Adipose tissue (tissue), 3 donors: ENCODE results near the gene SHISA7. TPM values are rescaled to one million over a fixed set of nuclear protein-coding genes. Genes with fewer than 3 reads are reported as not detected.
"Not testable (repeated sequence)": the region's sequence is repeated elsewhere in the genome, so short reads cannot be mapped to it uniquely, and the experiment has no call there.

ENCODE experiments used
- H3K27ac ChIP-seq: one replicate; pipeline ENCODE4 v1.5.1; 2013; ENCODE audit warnings: low read depth, low read length
- WGBS, 3 donors: extraction: QIAGEN DNeasy Blood & Tissue Kit; methylation state at CpG; one replicate each; pipeline ENCODE4 v1.1.7; 2013; 5-methylcytosine and 5-hydroxymethylcytosine counted together
- polyA plus RNA-seq, 3 donors: library from polyadenylated mRNA; stranded (reverse); fragments of 200-250 nt; gene quantifications; one replicate each; pipeline ENCODE4 v1.2.3, GENCODE V29; 2013
- donor health status: healthy with polysubstance abuse.
- donor health status: Bipolar disorder and iron deficiency.
- donor health status: healthy.

The SHISA7 gene
- polyA plus RNA-seq, 3 donors = 0.07 to 0.11 TPM; not detected in 1

DNA sequence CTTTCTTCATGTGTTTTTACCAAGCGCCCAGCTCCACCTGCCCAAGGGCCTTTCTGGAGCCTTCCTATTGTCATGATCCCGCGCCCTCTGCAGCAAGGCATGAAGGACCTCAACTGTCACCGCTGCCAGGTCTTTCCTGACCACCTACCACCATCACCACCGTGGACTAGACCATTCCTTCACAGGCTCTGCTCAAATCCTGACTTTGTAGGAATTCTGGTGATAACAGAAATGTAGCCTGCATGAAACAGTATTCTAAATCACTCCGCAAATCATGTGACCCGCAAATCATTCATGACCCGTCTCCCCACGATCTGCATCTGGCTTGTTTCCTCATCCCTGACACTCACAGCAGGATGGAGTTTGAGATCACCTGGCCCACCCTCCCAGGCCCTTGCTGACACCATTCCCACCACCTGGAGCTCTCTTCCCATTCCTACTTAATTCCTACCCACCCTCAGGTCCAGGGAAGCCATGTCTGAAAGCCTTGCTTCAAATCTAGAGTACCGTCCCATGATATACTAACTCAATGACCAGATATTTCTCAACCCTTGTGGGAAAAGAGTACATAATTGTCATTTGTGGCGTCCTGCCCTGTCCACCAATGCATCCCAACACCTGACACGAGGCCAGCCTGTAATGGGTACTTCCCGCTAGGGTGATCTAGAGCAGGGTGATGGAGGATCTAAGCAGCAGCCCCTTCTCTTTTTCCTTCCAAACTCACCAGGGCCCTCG, 36.8 kb downstream of the SHISA7 start:
- 77 to 87% (median 78%) methylated on average over 14 of the region's 14 CpGs for WGBS, 3 donors

DNA sequence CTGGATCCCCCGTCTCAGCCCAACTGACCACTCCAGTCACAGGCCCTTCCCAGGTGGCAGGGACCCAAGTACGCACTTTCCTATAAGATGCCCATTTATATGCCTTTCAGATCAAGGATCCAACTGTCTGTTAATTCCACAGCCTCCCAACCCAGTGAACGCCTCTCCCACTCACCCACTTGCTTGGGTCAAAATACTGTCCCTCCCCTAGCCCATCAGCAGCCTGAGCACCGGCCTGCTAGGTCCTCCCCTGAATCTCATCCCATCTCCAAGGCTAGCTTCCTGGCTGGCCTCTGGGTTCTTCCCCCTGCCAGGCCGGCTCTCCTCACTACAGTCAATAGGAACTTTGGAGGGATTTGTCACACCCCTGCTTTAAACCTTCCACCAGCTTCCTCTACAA, 37.5 kb downstream of the SHISA7 start:
- H3K27ac ChIP-seq = no peak overlapping the region
- 86 to 93% (median 86%) methylated on average over 5 of the region's 5 CpGs for WGBS, 3 donors

More for the DNA sequence above, 36.8 kb downstream of the SHISA7 start:
- H3K27ac ChIP-seq = no peak overlapping the region

DNA sequence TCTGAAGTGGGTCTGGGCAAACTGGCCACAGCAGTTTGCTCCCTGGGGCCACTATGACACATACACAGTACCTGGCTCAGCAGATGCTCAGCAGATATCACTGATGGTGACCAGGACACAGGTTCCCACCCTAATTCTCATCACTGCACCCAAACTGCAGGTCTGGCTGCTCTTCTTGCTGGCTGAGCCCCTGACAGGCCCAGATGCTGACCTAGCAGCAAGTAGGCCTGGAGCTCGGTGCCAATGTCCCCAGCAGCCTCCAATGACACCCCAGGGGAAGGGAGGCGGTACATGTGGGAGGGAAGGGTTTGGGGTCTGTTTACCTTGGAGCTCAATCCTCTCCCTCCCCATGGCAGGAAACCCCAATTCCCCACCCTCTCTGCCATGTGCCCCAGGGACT, 40.6 kb downstream of the SHISA7 start:
- no peak overlapping the region for H3K27ac ChIP-seq
- 75 to 89% (median 83%) methylated on average over 2 of the region's 2 CpGs for WGBS, 3 donors

DNA sequence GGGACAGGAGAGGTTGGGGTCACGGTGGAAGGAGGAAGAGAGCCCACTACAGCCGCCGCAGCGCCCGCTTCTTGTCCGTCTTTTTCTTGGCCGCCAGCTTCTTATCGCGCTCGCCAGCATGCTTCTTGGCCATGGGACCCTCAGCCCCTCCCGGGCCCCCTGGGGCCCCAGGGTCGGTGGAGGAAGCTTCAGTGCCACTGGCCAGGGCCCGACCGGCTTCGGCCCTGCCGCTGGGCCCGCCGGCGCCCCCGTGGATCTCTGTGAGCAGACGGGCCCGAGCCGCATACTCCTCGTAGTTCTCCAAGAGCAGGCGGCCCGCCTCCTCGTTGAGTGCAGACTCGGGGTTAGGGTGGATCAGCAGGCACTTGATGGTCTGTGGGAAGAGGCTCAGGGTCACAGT, 41.7 kb downstream of the SHISA7 start:
- not testable (repeated sequence) for H3K27ac ChIP-seq
- WGBS, 3 donors = 90 to 95% (median 93%) methylated on average over 9 to 21 of the region's 28 CpGs

DNA sequence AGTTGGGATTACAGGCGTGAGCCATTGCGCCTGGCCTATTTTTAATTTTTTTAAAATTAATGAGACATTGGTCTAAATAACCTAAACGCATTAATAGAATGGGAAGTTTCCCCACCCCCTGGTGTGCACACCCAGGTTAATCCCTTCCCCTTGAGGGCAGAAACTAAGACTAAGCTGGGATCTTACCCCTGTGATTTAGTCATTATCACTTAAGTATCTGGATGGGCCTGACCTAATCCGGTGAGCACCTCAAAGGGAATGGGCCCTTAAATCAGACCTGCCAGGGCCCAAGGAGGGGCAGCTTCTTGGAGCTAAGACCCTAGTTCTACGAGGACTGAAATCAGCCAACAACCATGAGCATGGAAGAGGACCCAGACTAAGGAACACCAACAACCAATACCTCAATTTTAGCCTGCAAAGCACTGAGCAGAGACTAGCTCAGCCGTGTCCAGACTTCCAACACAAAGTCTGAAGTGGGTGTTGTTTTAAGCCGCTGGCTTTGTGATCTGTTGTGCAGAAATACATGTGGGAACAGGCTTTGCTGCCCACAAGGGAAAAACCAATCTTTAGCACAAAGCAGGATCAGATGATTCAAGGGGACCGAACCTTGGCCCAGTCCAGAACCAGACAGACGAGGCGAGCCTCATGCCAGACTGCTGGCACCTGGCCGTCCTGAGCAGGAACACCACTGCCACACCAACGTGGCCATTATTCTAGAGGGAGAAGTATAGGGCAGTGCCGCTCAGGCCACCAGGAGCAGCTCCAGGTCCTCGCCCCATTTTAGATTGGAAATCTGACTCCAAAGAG, 42.6 kb downstream of the SHISA7 start:
- no peak overlapping the region for H3K27ac ChIP-seq
- WGBS, 3 donors = 85 to 88% (median 86%) methylated on average over 14 of the region's 14 CpGs

DNA sequence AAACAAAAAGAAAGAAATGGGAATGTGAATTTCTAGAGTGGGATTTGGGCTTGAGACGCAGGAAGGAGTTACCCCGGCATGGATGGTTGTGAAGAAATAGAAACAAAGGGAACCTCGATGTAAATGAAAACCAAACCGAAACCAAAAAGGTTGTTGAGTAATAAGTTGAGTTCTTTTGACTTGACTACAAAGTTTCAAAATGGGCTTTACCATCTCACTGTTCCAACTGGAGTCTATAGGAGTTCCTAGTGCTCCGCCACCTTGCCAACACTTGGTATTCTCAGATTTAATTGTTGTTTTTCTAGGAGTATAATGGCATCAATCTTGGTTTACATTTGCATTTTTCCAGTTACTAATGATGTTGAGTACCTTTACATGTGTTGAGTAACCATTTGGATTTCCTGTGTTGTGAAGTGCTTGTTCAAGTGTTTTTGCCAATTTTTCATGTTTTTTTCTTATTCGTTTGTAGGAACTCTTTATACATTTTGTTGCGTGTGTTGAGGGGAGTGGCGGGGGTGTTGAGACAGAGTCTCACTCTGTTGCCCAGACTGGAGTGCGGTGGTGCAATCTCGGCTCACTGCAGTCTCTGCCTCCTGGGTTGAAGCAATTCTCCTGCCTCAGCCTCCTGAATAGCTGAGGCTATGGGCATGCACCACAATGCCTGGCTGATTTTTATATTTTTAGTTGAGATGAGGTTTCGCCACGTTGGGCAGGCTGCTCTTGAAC, 44.7 kb downstream of the SHISA7 start:
- no peak overlapping the region for H3K27ac ChIP-seq

DNA sequence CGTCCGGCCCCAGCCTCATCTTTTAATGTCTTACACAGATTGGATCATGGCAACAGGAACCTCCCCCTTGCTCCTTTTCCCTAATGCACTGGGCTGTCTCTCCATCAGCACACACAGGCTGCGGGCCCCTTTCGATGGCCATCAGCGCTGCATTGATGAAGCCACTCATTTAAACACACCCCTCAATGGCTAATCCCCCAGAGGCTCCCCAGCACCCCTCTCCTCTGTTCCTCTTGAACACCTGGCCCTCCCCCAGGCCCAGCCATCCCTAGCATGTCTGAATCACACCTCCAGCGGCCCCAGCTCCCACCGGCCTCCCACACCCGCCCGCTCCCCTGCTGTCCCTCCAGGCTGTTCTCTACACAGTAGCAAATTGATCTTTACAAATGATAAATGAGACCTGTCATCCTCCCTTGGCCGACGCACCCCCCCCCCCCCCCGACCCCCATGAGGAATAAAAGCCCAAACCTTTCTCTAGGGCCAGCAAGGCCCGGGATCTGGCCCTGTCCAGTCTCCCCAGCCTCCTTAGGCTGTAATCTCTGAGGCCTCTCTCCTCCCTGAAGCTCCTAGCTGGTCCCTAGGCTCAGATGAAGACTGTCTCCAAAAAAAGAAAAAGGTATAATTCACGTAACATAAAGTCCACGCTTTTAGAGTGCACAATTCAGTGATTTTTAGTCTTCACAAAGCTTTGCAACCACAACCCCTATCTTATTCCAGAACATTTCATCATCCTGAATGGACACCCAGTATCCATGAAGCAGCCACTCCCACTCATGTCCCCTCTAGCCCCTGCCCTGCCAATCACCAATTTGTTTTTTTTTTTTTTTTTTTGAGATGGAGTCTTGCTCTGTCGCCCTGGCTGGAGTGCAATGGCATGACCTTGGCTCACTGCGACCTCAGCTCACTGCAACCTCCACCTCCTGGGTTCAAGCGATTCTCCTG, 50.0 kb downstream of the SHISA7 start:
- WGBS, 3 donors = 69 to 79% (median 73%) methylated on average over 18 of the region's 18 CpGs
- no peak overlapping the region for H3K27ac ChIP-seq

More for the DNA sequence above, 44.7 kb downstream of the SHISA7 start:
- 63 to 95% (median 64%) methylated on average over 12 of the region's 12 CpGs for WGBS, 3 donors

DNA sequence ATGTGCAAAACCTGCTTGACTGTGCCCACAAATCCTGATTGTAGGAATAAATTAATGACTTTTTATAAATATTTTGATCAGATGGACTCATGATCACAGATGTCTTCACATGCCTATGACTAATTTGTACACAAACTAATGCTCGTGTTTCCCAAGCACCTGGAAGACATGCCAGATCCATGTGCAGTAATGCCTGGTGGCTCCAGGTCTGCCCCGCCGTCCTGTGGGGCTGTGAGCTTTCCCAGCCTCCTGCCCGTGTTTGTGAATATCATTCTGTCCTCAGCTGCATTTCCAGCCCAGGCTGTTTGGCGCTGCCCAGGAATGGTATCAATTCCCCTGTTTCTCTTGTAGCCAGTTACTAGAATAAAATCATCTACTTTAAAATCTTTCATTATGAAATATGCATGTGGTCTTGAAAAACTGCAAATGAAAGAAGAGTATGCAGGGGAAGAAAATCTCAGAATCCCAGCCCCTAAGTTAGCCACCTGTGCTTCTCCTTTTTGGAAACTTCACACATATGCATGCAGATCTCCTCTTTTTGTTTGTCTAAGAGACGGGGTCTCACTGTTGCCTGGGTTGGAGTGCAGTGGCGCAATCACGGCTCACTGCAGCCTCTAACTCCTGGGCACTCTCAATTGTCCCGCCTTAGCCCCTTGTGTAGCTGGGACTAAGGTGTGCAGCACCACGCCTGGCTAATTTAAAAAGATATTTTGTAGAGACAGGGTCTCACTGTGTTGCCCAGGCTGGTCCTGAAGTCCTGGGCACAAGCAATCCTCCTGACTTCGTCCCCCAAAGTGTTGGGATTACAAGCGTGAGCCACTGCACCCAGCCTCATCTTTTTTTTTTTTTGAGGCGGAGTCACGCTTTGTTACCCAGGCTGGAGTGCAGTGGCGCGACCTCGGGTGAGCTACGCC, 51.1 kb downstream of the SHISA7 start:
- no peak overlapping the region for H3K27ac ChIP-seq

DNA sequence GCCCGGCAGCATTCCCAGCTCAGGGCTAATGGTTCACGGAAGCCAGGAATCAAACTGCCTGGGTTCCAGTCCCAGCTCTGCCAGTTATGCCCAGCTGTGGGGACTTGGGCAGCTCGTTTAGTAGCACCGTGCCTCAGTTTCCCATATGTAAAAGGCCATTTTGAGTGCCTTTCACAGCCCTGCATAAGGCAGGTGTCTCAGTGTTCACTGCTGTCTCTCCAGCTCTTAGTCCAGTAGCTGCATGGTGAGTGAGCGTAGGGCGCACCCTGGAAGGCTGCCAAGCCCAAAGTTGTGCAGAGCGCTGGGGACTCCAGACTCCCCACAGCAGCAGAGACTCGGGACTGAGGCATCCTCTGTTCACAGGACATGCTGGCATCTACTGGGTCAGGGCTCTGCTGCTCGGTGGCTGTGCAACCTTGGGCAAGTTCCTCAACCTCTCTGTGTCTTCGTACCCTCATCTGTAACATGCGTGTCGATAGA, 51.9 kb downstream of the SHISA7 start:
- H3K27ac ChIP-seq = no peak overlapping the region
- 74 to 88% (median 76%) methylated on average over 12 of the region's 12 CpGs for WGBS, 3 donors

More for the DNA sequence above, 51.1 kb downstream of the SHISA7 start:
- 81 to 87% (median 84%) methylated on average over 18 of the region's 18 CpGs for WGBS, 3 donors

DNA sequence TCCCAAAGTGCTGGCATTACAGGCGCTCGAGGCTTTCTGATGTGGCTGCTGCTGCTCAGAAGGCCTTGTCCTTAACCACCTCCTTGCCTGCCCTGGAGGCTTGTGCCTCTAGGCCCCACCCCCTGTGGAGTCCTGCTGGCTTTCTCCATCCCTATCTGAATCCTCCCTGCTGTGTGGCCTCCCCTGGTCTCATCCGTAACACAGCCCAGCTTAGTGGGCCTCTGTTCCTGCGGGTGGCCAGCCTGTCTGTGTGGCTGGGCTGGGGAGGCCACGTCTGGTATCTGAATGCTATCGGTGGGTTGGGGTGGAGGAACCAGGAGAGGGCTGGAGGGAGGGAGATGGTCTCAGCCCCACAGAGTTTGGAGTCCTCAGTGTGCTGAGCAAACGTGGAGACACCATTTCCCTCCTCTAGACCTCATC, 52.6 kb downstream of the SHISA7 start:
- 73 to 80% (median 78%) methylated on average over 7 of the region's 7 CpGs for WGBS, 3 donors
- H3K27ac ChIP-seq = no peak overlapping the region

DNA sequence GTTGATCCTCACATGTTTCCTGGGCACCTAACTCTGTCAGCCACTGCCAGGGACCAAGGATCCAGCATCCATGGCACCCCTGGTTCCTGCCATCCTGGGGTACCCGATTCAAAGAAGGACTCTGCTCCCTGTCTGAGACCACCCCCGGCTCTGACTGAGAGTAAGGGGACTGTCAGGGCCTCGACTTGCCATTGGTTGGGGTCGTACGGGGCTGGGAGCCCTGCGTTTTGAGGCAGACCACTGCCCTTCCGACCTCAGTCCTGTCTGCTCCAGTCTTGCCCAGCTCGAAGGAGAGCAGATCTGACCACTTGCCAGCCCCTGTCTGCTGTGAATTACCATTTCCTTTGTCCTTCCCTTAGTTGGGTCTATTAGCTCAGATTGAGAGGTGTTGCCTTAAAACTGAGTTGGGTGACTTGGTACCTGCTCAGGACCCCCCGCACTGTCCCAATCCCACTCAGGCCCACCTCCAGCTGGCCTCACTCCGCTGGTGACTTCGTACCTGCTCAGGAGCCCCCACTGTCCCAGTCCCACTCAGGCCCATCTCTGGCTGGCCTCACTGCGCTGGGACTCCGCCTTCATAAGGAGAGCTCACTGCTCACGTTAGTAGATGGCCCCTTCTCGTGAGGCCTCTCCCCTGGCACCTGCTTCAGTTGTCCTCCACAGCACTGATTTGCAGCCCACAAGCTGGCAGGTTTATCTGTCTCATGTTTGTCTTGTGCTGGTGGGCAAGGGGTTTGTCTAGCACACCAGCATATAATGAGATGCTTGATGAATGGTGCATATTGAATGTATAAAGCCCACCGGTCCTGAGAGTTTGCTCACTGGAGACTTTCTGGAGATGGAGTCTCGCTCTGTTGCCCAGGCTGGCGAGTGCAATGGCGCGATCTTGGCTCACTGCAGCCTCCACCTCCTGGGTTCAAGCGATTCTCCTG, 53.4 kb downstream of the SHISA7 start:
- 81 to 88% (median 83%) methylated on average over 20 to 21 of the region's 21 CpGs for WGBS, 3 donors
- H3K27ac ChIP-seq = no peak overlapping the region

DNA sequence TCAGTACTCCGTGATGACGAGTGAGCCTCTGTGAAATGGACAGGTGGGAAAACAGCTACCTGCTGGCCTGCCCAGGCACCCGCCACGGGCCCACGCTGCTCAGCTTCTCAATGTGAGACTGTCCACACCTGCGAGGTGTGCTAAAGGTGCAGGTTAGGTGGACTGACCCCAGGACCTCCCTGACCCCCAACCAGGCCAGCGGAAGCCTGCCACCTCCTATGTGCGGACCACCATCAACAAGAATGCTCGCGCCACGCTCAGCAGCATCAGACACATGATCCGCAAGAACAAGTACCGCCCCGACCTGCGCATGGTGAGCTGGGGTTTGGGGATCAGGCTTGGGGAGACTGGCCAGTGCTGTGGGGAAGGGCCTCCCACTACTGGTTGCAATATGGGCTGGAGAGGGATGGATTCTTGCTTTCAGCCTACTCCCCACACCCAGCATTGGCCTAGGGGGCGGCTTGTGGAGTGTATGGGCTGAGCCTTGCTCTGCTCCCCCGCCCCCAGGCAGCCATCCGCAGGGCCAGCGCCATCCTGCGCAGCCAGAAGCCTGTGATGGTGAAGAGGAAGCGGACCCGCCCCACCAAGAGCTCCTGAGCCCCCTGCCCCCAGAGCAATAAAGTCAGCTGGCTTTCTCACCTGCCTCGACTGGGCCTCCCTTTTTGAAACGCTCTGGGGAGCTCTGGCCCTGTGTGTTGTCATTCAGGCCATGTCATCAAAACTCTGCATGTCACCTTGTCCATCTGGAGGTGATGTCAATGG, 55.2 kb downstream of the SHISA7 start:
- H3K27ac ChIP-seq = no peak overlapping the region
- WGBS, 3 donors = 78 to 88% (median 88%) methylated on average over 24 of the region's 24 CpGs

DNA sequence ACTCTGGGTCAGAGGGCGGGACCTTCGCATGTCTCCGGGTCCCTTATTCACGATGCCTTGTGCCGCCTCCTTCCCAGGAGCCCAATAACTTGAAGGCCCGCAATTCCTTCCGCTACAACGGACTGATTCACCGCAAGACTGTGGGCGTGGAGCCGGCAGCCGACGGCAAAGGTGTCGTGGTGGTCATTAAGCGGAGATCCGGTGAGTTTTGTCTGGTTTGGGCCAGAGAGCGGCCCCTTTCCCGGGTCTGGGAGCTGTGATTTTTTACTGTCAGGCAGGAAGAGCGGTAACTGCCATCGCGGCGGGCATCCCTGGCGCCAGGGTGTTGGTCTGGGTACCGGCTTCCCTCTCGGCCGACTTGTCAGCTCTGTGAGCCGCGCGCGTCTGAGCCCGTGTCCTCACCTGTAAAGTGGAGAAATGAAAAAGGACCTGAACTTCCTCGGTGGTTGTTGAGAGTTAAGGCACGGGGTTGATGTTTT, 56.6 kb downstream of the SHISA7 start:
- 2 to 3% (median 2%) methylated on average over 33 of the region's 33 CpGs for WGBS, 3 donors
- H3K27ac ChIP-seq = no peak overlapping the region

DNA sequence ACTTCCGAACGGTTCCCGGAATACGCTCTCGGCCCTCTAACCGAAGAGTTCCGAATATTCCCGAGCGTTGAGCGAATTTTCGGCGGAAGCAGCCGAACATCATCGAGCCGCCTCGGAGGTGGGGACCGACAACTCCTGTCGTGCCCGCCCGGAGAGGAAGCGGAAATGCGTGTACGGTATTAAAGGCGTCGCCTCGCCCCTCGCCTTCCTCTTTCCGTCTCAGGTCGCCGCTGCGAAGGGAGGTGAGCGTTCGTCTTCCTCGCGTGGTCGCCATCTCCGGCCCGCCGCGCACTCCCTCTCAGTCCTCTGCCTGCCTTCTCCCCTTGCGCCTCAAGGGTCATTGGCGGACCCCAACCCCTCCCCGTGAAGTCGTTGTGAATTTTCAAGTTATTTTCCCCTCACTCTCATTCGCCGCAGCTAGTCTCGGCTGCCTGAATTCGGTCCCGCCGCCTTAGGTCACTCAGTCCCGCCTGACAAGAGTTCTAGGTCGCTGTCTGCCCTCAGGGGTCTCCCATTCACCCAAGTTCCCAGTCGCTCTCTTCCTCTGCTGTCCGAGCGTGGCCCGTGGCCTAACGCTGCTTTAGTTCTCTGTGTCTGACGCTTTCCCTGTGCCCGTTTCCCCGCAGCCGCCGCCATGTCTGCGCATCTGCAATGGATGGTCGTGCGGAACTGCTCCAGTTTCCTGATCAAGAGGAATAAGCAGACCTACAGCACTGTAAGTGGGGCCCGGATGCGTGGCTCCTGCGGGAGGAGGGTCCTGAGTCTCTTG, 57.2 kb downstream of the SHISA7 start, which contains the start of gene RPL28:
RPL28 (plus strand) TSS at position 209 of the 769 bp plus-strand sequence; CDS start at position 635, 426 bp downstream.
- peak within 1 kb of the TSS; percentile 12 for H3K27ac ChIP-seq
- 0 to 1% (median 1%) methylated on average over 65 to 68 of the region's 68 CpGs for WGBS, 3 donors
